GM18951 (cell line): ENCODE results near the gene MBTPS2.

Source experiments
- POLR2A ChIP-seq: IDR thresholded peaks from 4 replicates; pipeline ENCODE4 v1.6.1; 2011; ENCODE audit warnings: mild to moderate bottlenecking; ENCODE audit not compliant: insufficient read length, insufficient read depth; ENCODE audit errors: extremely low read depth
- in situ Hi-C: fragments of 300-500 bp; cut with MboI; formaldehyde crosslinking; loops from one replicate; pipeline ENCODE4 v1.12.0; 2022; ENCODE audit warnings: low sequenced_read_pairs, mixed read lengths, inconsistent platforms; ENCODE audit not compliant: unreplicated experiment

MBTPS2 gene

GRCh38 chrX:21932292-21933002 is 93.0 kb downstream of the MBTPS2 start:
- TF ChIP-seq POLR2A, result no peak
- in situ Hi-C loops, result no loop called here

DNA sequence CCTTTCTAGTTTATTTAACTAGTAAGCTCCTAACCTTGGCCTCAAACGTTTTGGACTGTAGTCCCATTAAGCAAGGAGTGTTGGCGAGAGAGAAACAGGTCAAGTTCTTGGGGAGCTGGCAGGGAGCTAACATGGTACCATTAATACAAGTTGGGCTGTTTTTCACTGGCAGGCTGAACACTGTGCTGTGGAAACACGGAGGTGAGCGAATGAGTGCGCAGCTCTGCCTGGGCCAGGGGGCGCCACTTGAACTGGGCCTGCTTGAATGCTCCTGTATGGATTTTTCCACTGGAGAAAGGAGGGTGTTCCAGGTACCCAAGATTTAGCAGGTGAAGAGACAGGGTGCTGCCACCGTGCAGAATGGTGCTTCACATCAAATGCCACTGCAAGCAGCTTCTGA is 93.7 kb downstream of the MBTPS2 start:
- TF ChIP-seq POLR2A, result no peak
- in situ Hi-C loops, result no loop called here

GRCh38 chrX:21934414-21934813 is 95.0 kb downstream of the MBTPS2 start:
- in situ Hi-C loops, result no loop called here
- TF ChIP-seq POLR2A, result no peak
